ENCODE data around the gene GASK1A. TPM values are rescaled to one million over a fixed set of nuclear protein-coding genes. Genes with fewer than 3 reads are reported as not detected.

The GASK1A gene
- total and polyA plus RNA-seq, 2 donors (not counting 3 experiments of a cell fraction or from before 2014, with no cell fraction given) = 0.04 TPM; not detected in 1

DNA sequence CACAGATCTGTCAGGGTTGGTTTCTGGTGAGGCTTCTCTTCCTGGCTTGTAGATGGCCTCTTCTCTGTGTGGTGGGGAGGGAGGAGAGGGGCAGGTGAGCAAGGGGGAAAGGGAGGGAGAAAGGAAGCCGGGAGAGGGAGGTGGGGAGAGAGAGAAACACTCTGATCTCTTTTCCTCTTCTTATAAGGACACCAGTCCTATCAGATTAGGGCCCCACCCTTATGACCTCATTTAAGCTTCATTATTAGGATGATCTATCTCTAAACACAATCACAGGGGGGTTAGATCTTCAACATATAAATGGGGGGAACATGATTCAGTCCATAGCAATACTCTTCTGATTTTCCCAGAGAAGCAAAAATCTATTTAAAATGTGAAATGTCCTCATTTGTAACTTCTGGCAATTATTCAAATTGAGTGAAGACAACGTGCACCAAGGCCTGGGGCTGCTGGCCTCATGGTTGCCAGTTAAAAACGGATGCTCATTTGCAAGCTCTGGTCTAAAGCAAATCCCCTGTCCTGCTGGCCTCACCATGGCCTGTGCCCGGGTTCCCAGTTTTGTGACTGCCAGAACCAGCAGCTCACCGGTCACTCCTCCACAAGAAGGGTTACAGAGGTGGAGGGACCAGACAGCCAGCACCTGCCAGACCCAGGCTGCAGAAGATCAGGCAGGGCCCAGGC is 118.4 kb downstream of the GASK1A start:
- Histone ChIP-seq H3K4me3 (replicated peaks in 1 of 3; ENCODE audit: insufficient read depth in 1 of 3, low read depth in 1 of 3, low read length in 3 of 3) (no peak overlapping the region), H3K27me3 (ENCODE audit: control insufficient read depth in 2 of 2, insufficient read depth in 2 of 2, low read length in 2 of 2) (no peaks in the 10 kb centered on the region), H3K9me1 (replicated peaks; ENCODE audit: control insufficient read depth, extremely low read depth, insufficient read depth, low read length) (no peaks in the 10 kb centered on the region), H3K27ac (ENCODE audit: insufficient read depth, low read depth, low read length) (no peak overlapping the region), H3K36me3 (ENCODE audit: control insufficient read depth in 2 of 2, extremely low read depth in 1 of 2, insufficient read depth in 2 of 2, low read length in 2 of 2) (no peaks in the 10 kb centered on the region), H3K9me3 (replicated peaks; ENCODE audit: control insufficient read depth, insufficient read depth, low read length) (no peaks in the 10 kb centered on the region), H3K9ac (replicated peaks; ENCODE audit: extremely low read depth, insufficient read depth, low read length) (no peak overlapping the region), H3K4me1 (ENCODE audit: control insufficient read depth, extremely low read depth, insufficient read depth, low read length) (no peaks in the 10 kb centered on the region), H3K4me2 (ENCODE audit: insufficient read depth, low read length) (no peak overlapping the region), H3K79me2 (ENCODE audit: control insufficient read depth, insufficient read depth, low read length) (no peaks in the 10 kb centered on the region), H2AFZ (ENCODE audit: low read depth, low read length) (no peak overlapping the region), H4K20me1 (replicated peaks; ENCODE audit: control insufficient read depth, extremely low read depth, insufficient read depth, low read length) (no peaks in the 10 kb centered on the region)
- intact Hi-C loops (cut with micrococcal nuclease) = no loop called here
- POLR2A ChIA-PET = no interaction called here
- dilution Hi-C loops (cut with MboI; ENCODE audit: extremely low pct_ligation_motif_present, low sequenced_read_pairs) = no loop called here
- no peak for TF ChIP-seq POLR2A (IDR thresholded peaks at IDR 0.05; ENCODE audit: low read depth, low read length)
- TF ChIP-seq GATA2 (IDR thresholded peaks at IDR 0.05; ENCODE audit: insufficient read depth, insufficient read length, low read depth, low read length) = no peak
- no peak for TF ChIP-seq FOS (IDR thresholded peaks at IDR 0.05; ENCODE audit: borderline replicate concordance, insufficient read depth, low read length)
- TF ChIP-seq, protein P1, sequence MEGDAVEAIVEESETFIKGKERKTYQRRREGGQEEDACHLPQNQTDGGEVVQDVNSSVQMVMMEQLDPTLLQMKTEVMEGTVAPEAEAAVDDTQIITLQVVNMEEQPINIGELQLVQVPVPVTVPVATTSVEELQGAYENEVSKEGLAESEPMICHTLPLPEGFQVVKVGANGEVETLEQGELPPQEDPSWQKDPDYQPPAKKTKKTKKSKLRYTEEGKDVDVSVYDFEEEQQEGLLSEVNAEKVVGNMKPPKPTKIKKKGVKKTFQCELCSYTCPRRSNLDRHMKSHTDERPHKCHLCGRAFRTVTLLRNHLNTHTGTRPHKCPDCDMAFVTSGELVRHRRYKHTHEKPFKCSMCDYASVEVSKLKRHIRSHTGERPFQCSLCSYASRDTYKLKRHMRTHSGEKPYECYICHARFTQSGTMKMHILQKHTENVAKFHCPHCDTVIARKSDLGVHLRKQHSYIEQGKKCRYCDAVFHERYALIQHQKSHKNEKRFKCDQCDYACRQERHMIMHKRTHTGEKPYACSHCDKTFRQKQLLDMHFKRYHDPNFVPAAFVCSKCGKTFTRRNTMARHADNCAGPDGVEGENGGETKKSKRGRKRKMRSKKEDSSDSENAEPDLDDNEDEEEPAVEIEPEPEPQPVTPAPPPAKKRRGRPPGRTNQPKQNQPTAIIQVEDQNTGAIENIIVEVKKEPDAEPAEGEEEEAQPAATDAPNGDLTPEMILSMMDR (IDR thresholded peaks at IDR 0.05; ENCODE audit: extremely low read depth in 1 of 2, insufficient read depth in 1 of 2, low read depth in 1 of 2, low read length in 2 of 2) = no peak
- no peak for TF ChIP-seq POLR2AphosphoS5 (IDR thresholded peaks at IDR 0.05; ENCODE audit: insufficient read depth, low read depth, low read length)
- TF ChIP-seq MYC (IDR thresholded peaks at IDR 0.05; ENCODE audit: low read depth, low read length) = no peak
- TF ChIP-seq, protein P2, sequence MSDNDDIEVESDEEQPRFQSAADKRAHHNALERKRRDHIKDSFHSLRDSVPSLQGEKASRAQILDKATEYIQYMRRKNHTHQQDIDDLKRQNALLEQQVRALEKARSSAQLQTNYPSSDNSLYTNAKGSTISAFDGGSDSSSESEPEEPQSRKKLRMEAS (IDR thresholded peaks at IDR 0.05; ENCODE audit: insufficient read depth, insufficient read length) = no peak
- TF ChIP-seq JUN (IDR thresholded peaks at IDR 0.05; ENCODE audit: borderline replicate concordance, insufficient read depth, insufficient read length, low read depth) = no peak
- TF ChIP-seq EZH2 (IDR thresholded peaks at IDR 0.05; ENCODE audit: borderline replicate concordance, low read depth, low read length, severe bottlenecking) = no peak
- BruUV-seq (replicated peaks) = no TSS peak
- FAIRE-seq (no peak), DNase-seq (ENCODE audit: low read depth, low spot score) (no peak)
- CTCF ChIA-PET = no interaction called here

Data from endothelial cell of umbilical vein (primary cell).